Tibial nerve (tissue), 3 donors: ENCODE results near the gene DNMT1.

Experiments
- POLR2A ChIP-seq, 2 donors: fragments of 450-650 bp; IDR thresholded peaks; one replicate each; pipeline ENCODE4 v1.6.1; 2017; ENCODE audit warnings: antibody characterized with exemption in 2 of 2, mild to moderate bottlenecking in 2 of 2, moderate library complexity in 2 of 2
- TF ChIP-seq, protein P1 (sequence below), 5 experiments: fragments of 200-600 bp in 3 of 5; fragments of 450-650 bp in 2 of 5; sonication (generic) in 3 of 5; IDR thresholded peaks; one replicate each; pipeline ENCODE4 v1.5.1; 2016 to 2019; ENCODE audit warnings: antibody characterized with exemption in 5 of 5, mild to moderate bottlenecking in 3 of 5, moderate library complexity in 2 of 5

DNA sequence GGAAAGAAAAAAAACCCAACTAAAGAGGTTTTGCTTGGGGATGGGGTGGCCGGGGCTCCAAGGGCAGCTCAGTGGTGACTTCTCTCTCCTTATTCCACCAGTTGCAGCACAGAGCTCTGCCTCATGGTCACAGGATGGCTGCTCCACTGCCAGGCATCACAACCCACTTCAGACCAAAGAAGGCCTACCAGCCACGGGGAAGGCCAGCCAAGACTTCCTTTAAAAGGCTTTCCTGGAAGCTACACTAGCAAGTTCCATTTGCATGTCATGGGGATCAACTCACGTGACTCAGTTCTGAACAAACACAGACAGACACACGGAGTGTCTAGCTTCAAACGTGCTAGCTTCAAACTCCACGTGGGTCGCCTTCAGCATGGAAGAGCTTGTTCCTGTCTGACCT lies 61.8 kb downstream of the DNMT1 start:
- TF ChIP-seq, protein P1, sequence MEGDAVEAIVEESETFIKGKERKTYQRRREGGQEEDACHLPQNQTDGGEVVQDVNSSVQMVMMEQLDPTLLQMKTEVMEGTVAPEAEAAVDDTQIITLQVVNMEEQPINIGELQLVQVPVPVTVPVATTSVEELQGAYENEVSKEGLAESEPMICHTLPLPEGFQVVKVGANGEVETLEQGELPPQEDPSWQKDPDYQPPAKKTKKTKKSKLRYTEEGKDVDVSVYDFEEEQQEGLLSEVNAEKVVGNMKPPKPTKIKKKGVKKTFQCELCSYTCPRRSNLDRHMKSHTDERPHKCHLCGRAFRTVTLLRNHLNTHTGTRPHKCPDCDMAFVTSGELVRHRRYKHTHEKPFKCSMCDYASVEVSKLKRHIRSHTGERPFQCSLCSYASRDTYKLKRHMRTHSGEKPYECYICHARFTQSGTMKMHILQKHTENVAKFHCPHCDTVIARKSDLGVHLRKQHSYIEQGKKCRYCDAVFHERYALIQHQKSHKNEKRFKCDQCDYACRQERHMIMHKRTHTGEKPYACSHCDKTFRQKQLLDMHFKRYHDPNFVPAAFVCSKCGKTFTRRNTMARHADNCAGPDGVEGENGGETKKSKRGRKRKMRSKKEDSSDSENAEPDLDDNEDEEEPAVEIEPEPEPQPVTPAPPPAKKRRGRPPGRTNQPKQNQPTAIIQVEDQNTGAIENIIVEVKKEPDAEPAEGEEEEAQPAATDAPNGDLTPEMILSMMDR (IDR thresholded peaks at IDR 0.05) = no peak
- no peak for TF ChIP-seq POLR2A (IDR thresholded peaks at IDR 0.05)
